HL-60 (cell line): ENCODE data around the gene EML5.

Experiments used
- CTCF ChIP-seq: IDR thresholded peaks from one replicate; pipeline ENCODE4 v1.5.1; 2011; ENCODE audit warnings: low read length, control low read depth, inconsistent platforms; ENCODE audit not compliant: insufficient read depth
- GABPA ChIP-seq: IDR thresholded peaks from 2 replicates; pipeline ENCODE4 v1.6.1; 2012; ENCODE audit warnings: low read depth
- POLR2AphosphoS5 ChIP-seq: IDR thresholded peaks from 2 replicates; pipeline ENCODE4 v1.6.1; 2012; ENCODE audit warnings: low read depth
- REST ChIP-seq: IDR thresholded peaks from 2 replicates; pipeline ENCODE4 v1.6.1; 2012; ENCODE audit warnings: low read depth; ENCODE audit not compliant: insufficient replicate concordance
- SPI1 ChIP-seq: IDR thresholded peaks from 2 replicates; pipeline ENCODE4 v1.6.1; 2012; ENCODE audit warnings: low read depth, mild to moderate bottlenecking, borderline replicate concordance

GRCh38 chr14:88825078-88825458, 32.3 kb upstream of the EML5 start:
- TF ChIP-seq CTCF (no peak), REST (no peak), POLR2AphosphoS5 (no peak), GABPA (no peak), SPI1 (no peak)
